T-cell (primary cell): ENCODE data around the gene CSF2. TPM values are rescaled to one million over a fixed set of nuclear protein-coding genes. Genes with fewer than 3 reads are reported as not detected.

Source experiments
- ATAC-seq, 4 experiments: fragments of 200-7000 bp in 3 of 4; fragments of 150-1000 bp in 1 of 4; cut with Tn5 transposase; replicated peaks in 1 of 4; 1 replicate in 3 of 4; 2 replicates in 1 of 4; pipeline ENCODE4 v1.10.0; 2021; ENCODE audit warnings: moderate library complexity in 3 of 4, mild to moderate bottlenecking in 2 of 4, moderate number of reproducible peaks in 1 of 4
- CTCF ChIA-PET, 2 donors: fragments of 300-600 bp; sonication (Branson Sonifier 250); formaldehyde crosslinking; loops; one replicate each; lab custom pipeline; 2022; ENCODE audit warnings: antibody characterized with exemption in 2 of 2; lab: Charles Lee
- POLR2A ChIA-PET, 2 donors: fragments of 300-600 bp; sonication (Branson Sonifier 250); formaldehyde crosslinking; loops; one replicate each; lab custom pipeline; 2022; ENCODE audit warnings: antibody characterized with exemption in 2 of 2; lab: Charles Lee
- DNase-seq, 35 experiments: peaks; one replicate each; pipeline versions ENCODE4 v3.0.0 to v3.0.0-alpha.2; 2013 to 2023
- H3K27ac ChIP-seq: one replicate; pipeline ENCODE4 v1.5.1; 2013; ENCODE audit warnings: low read length
- H3K27me3 ChIP-seq, 2 experiments: replicated peaks in 1 of 2; 1 replicate in 1 of 2; 2 replicates in 1 of 2; pipeline versions ENCODE4 v1.6.1 to v1.7.0; 2013; ENCODE audit warnings: low read length in 1 of 2, mixed read lengths in 1 of 2; ENCODE audit not compliant: control insufficient read depth in 2 of 2, insufficient read depth in 2 of 2; ENCODE audit errors: extremely low read depth in 1 of 2
- H3K36me3 ChIP-seq, 2 donors: 1 replicate in 1 of 2; 2 replicates in 1 of 2; pipeline versions ENCODE4 v1.6.1 to v1.7.0; 2013; ENCODE audit warnings: low read length in 1 of 2; ENCODE audit not compliant: control insufficient read depth in 2 of 2, insufficient read depth in 1 of 2; ENCODE audit errors: extremely low read depth in 1 of 2
- H3K4me1 ChIP-seq, 2 experiments: 1 replicate in 1 of 2; 2 replicates in 1 of 2; pipeline versions ENCODE4 v1.6.1 to v1.7.0; 2013; ENCODE audit warnings: low read length in 2 of 2, mixed read lengths in 1 of 2; ENCODE audit not compliant: insufficient read depth in 2 of 2, control insufficient read depth in 1 of 2; ENCODE audit errors: extremely low read depth in 1 of 2
- H3K4me3 ChIP-seq, 2 donors: 1 replicate in 1 of 2; 2 replicates in 1 of 2; pipeline versions ENCODE4 v1.5.1 to v1.7.0; 2013; ENCODE audit warnings: mild to moderate bottlenecking in 2 of 2, low read length in 1 of 2, moderate library complexity in 1 of 2; ENCODE audit not compliant: control insufficient read depth in 1 of 2; ENCODE audit errors: extremely low read depth in 1 of 2
- H3K9me3 ChIP-seq: 2 replicates; pipeline ENCODE4 v1.7.0; 2013
- H3K27ac Mint-ChIP-seq, 2 donors: one replicate each; pipeline ENCODE4 v1.8.0; 2020 to 2021; ENCODE audit warnings: mild to moderate bottlenecking in 2 of 2, mixed read lengths in 2 of 2
- H3K27me3 Mint-ChIP-seq, 2 donors: one replicate each; pipeline ENCODE4 v1.8.0; 2021 to 2022; ENCODE audit warnings: mixed read lengths in 2 of 2
- H3K36me3 Mint-ChIP-seq: one replicate; pipeline ENCODE4 v1.8.0; 2021; ENCODE audit warnings: mixed read lengths
- H3K4me1 Mint-ChIP-seq, 3 donors: one replicate each; pipeline ENCODE4 v1.8.0; 2020 to 2022; ENCODE audit warnings: mixed read lengths in 3 of 3, mild to moderate bottlenecking in 1 of 3
- H3K4me3 Mint-ChIP-seq, 3 donors: one replicate each; pipeline ENCODE4 v1.8.0; 2020 to 2022; ENCODE audit warnings: mild to moderate bottlenecking in 3 of 3, mixed read lengths in 3 of 3, moderate library complexity in 3 of 3
- H3K9me3 Mint-ChIP-seq, 3 donors: one replicate each; pipeline ENCODE4 v1.8.0; 2020 to 2022; ENCODE audit warnings: mixed read lengths in 3 of 3
- WGBS: methylation state at CpG from one replicate; pipeline ENCODE4 v1.1.5; 2013; ENCODE audit warnings: missing lambda C conversion rate; ENCODE audit not compliant: insufficient coverage; 5-methylcytosine and 5-hydroxymethylcytosine counted together
- total RNA-seq, 35 experiments: library from RNA in 6 of 35; stranded (reverse) in 6 of 35; fragments of 120-200 nt in 1 of 35; gene quantifications; one replicate each; pipeline versions ENCODE4 v1.2.1 to v1.2.4 and lab custom pipeline; 2013 to 2026

CSF2 gene
- total RNA-seq, 5 donors from 2014 or later (not counting 1 experiment from before 2014, with no cell fraction given): 0.89 TPM; not detected in 4

DNA sequence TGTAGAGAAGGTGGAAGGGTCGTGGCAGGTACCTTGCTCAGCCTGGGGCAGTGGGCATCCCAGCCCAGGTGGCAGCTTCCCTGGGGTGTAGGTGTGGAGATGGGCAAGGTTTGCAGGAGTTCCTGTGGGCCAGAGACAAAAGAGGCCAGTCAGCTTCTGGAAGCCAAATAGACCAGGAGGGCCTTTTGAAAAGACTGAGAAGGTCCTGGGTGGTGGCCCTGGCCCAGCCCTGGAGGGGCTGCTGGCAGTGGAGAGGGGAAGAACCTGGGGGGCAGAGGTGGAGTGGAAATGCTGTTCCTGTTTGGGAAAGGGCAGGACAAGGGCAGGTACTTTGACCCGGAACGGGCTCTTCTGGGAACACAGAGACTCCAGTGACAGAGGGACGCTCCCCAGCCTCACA lies 20.1 kb upstream of the CSF2 start:
- no peaks in the 10 kb centered on the region for H3K36me3 Mint-ChIP-seq
- H3K9me3 ChIP-seq: no peaks in the 10 kb centered on the region
- H3K27ac ChIP-seq: no peak overlapping the region
- peaks cover 0 to 17% of the 10 kb centered on the region in 2 experiments for H3K27me3 ChIP-seq
- ATAC-seq (no peak), DNase-seq (peak in 2 of 35 experiments; percentile 3 to 5)
- peaks cover 37 to 41% (median 39%) of the 10 kb centered on the region in 3 donors for H3K4me1 Mint-ChIP-seq
- CTCF ChIA-PET: no interaction called here
- 33% methylated on average over 1 of the region's 4 CpGs for WGBS
- no peaks in the 10 kb centered on the region for H3K36me3 ChIP-seq
- H3K27ac Mint-ChIP-seq: no peak overlapping the region
- no peak overlapping the region for H3K4me3 ChIP-seq
- no peaks in the 10 kb centered on the region for H3K9me3 Mint-ChIP-seq
- peaks cover 0 to 37% of the 10 kb centered on the region in 2 experiments for H3K4me1 ChIP-seq
- H3K4me3 Mint-ChIP-seq: no peak overlapping the region
- H3K27me3 Mint-ChIP-seq: peaks cover 0 to 3% of the 10 kb centered on the region in 2 donors
- POLR2A ChIA-PET: interaction anchor here (0.6 to 0.7 kb wide), 2 partner anchors 145 to 501 kb away, joined by 3 read pairs; no protein-coding TSS in a partner anchor

DNA sequence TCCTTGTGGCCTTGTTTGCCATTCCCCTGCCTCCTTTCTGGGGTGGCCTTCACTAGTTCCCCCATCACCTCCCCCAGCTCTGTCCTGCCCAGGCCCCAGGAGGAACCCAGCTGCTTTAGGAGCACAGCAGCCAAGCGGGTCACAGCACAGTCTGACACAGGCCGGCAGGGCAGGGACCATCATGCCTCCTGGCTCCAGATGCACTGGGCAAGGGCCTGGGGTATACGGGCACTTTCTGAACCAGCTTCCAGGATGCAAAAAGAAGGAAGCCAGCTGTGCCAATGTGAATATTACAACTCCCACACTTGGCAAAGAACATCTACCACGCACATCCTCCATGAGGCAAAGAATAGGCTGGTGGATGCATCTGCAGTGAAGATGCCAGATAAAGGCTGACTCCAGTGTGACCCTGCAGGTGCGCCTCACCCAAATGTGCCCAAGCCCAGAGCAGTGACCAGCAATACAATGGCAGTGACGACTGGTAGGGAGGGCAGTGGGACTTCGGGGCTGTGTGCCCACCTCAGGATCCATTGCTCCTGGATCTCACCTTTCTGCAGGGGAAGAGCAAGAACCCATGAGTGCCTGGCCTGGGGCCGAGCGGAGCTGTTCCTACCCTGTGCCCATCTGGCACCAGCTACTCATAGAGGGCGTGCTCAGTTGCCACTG lies 19.4 kb upstream of the CSF2 start:
- CTCF ChIA-PET: no interaction called here
- no peak for ATAC-seq

DNA sequence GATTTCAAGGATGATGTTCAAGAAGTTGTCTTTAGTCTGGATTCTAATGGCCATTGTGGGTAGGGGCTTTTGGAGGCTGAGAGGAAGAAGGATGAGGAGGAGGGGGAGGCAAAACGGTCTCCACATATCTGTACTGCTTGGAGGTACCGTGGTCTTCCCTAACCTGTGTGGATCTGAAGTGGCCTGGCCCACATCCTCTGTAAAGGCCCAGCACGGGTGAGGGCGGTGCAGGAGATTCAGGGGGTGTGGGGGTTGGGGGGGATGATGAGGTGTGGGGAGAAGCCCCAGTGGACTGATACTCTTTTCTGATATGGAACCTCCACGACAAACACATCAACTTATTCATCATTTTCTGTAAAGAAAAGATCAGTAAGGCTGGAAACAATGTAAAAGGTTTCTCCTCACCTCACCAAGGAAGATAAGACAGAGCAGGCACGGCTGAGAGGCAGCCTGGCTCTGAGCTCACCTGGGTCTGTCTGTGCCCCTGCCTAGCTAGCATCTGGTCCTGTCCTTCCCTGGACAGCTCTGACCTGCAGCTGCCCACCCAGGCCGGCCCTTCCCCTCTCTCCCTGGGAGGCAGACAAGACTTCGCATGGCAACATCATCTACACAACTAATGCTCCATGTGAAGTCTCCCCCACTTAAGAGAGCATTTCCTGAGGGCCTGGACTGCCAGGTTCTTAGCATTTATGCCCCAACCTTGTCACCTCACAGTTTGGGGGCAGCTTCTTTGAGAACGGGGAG lies 18.7 kb upstream of the CSF2 start:
- no peaks in the 10 kb centered on the region for H3K36me3 Mint-ChIP-seq
- Histone ChIP-seq H3K4me3 (no peak overlapping the region), H3K9me3 (no peaks in the 10 kb centered on the region), H3K36me3 (no peaks in the 10 kb centered on the region), H3K4me1 (peaks cover 0 to 51% of the 10 kb centered on the region in 2 experiments), H3K27ac (peak overlapping the region; percentile 89), H3K27me3 (peaks cover 0 to 17% of the 10 kb centered on the region in 2 experiments)
- ChIA-PET CTCF (interaction anchor here in 1 of 2 donors (0.6 to 0.8 kb wide), 2 partner anchors 8 to 30 kb away, joined by 3 read pairs; no protein-coding TSS in a partner anchor), POLR2A (no interaction called here)
- peaks cover 0 to 3% of the 10 kb centered on the region in 2 donors for H3K27me3 Mint-ChIP-seq
- WGBS: 64% methylated on average over 3 of the region's 9 CpGs
- H3K9me3 Mint-ChIP-seq: no peaks in the 10 kb centered on the region
- H3K27ac Mint-ChIP-seq: peak overlapping the region in 1 of 2 donors; percentile 58
- peak in 3 of 35 experiments; percentile 7 to 22 (median 9) for DNase-seq
- no peak overlapping the region for H3K4me3 Mint-ChIP-seq
- ATAC-seq: no peak
- H3K4me1 Mint-ChIP-seq: peaks cover 39 to 53% (median 47%) of the 10 kb centered on the region in 3 donors

More for the DNA sequence above, 19.4 kb upstream of the CSF2 start:
- Histone ChIP-seq H3K4me1 (peaks cover 0 to 44% of the 10 kb centered on the region in 2 experiments), H3K9me3 (no peaks in the 10 kb centered on the region), H3K27ac (no peak overlapping the region), H3K4me3 (no peak overlapping the region), H3K36me3 (no peaks in the 10 kb centered on the region), H3K27me3 (peaks cover 0 to 17% of the 10 kb centered on the region in 2 experiments)
- Mint-ChIP-seq H3K27me3 (peaks cover 0 to 3% of the 10 kb centered on the region in 2 donors), H3K9me3 (no peaks in the 10 kb centered on the region), H3K4me1 (peaks cover 39 to 47% (median 41%) of the 10 kb centered on the region in 3 donors), H3K27ac (no peak overlapping the region), H3K36me3 (no peaks in the 10 kb centered on the region), H3K4me3 (no peak overlapping the region)
- POLR2A ChIA-PET: no interaction called here
- DNase-seq: peak in 3 of 35 experiments; percentile 3 to 17 (median 7)
- WGBS: 94% methylated on average over 8 of the region's 10 CpGs

DNA sequence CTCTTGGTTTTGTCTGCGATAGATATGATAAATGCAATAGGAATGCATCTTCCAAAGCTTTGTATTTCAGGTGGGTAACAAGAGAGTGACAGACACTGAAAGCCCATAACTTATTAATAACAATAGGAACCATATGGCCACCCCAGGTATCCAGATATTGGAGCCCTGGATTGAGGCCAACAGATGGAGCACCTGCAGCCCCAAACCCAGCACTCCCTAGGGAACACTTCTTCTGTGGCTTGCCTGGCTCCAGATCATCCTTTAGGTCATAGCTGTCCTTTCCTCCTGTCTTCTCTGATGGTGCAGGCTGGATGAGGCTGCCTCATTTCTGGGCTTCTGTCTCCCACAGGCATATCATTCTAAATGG lies 18.2 kb upstream of the CSF2 start:
- Histone ChIP-seq H3K27me3 (peaks cover 0 to 13% of the 10 kb centered on the region in 2 experiments), H3K4me1 (peaks cover 0 to 52% of the 10 kb centered on the region in 2 experiments), H3K36me3 (no peaks in the 10 kb centered on the region), H3K4me3 (no peak overlapping the region), H3K27ac (peak overlapping the region; percentile 89), H3K9me3 (no peaks in the 10 kb centered on the region)
- ChIA-PET POLR2A (interaction anchor here in 1 of 2 donors (0.6 kb wide), 1 partner anchor 454 kb away, joined by 6 read pairs; no protein-coding TSS in a partner anchor), CTCF (interaction anchor here in 1 of 2 donors (0.6 to 1.6 kb wide), 4 partner anchors 8 to 466 kb away, joined by 3 to 7 read pairs (median 3); no protein-coding TSS in a partner anchor)
- Mint-ChIP-seq H3K27me3 (peaks cover 0 to 3% of the 10 kb centered on the region in 2 donors), H3K4me1 (peaks cover 39 to 55% (median 47%) of the 10 kb centered on the region in 3 donors), H3K9me3 (no peaks in the 10 kb centered on the region), H3K27ac (peak overlapping the region in 1 of 2 donors; percentile 58), H3K36me3 (no peaks in the 10 kb centered on the region), H3K4me3 (no peak overlapping the region)
- WGBS: no CpG with 5 or more reads among the region's 1 CpG
- DNase-seq: peak in 1 of 35 experiments; percentile 1
- no peak for ATAC-seq

DNA sequence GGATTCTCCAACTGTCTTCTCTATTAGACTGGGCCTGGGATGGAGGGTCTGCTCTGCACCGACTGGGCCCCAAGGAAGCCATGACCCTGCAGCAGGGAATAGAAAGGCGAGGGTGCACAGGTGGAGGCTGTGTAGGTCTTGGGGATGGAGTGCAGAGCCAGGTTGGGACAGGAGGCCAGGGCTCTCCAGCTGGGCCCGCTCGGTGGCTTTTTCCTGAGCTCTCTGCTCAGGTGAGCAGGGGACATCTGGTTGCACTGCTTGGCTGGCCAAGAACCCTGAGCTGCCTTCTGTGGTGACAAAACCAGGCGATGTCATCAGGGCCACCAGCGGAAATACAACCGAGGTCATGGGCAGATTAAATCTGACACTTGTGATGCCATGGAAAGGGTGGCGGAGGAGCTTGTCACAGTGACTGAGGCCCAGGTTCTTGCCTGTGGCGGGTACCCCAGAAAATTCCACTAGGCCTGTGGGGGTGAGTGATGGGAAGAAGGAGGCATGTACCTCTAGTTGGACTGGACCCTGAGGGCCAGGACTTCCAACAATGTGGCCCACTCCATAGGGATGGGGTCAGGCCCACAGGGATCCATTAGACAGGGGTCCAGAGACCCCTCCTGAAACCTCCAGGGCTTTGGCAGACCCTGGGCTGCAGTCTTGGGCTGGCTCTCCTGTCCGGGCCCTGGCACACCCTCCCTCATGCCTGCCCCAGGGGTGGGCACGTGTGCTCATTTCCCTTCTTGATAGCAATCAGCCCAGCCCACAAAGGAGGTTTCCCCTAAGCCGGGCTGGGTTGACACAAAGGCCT lies 17.6 kb upstream of the CSF2 start:
- ChIA-PET CTCF (interaction anchor here in 1 of 2 donors (0.6 to 1.6 kb wide), 4 partner anchors 16 to 467 kb away, joined by 3 to 7 read pairs (median 4); no protein-coding TSS in a partner anchor), POLR2A (interaction anchor here in 1 of 2 donors (0.6 kb wide), 1 partner anchor 454 kb away, joined by 6 read pairs; no protein-coding TSS in a partner anchor)
- Histone ChIP-seq H3K36me3 (no peaks in the 10 kb centered on the region), H3K4me1 (peaks cover 0 to 52% of the 10 kb centered on the region in 2 experiments), H3K27ac (peak overlapping the region; percentile 89), H3K9me3 (no peaks in the 10 kb centered on the region), H3K4me3 (no peak overlapping the region), H3K27me3 (peaks cover 0 to 8% of the 10 kb centered on the region in 2 experiments)
- H3K4me3 Mint-ChIP-seq: no peak overlapping the region
- WGBS: 61% methylated on average over 11 of the region's 12 CpGs
- H3K27me3 Mint-ChIP-seq: peaks cover 0 to 3% of the 10 kb centered on the region in 2 donors
- peak in 34 of 35 experiments; percentile 21 to 72 (median 50) for DNase-seq
- no peaks in the 10 kb centered on the region for H3K9me3 Mint-ChIP-seq
- no peaks in the 10 kb centered on the region for H3K36me3 Mint-ChIP-seq
- H3K27ac Mint-ChIP-seq: peak overlapping the region; percentile 44 to 67
- ATAC-seq: peak; percentile 68 to 78 (median 77)
- peaks cover 39 to 57% (median 47%) of the 10 kb centered on the region in 3 donors for H3K4me1 Mint-ChIP-seq
